Suppressor macrophage treated with lipopolysaccharide for 4 hours (primary cell): ENCODE data around the gene GGTLC3.
"Not testable (repeated sequence)": the region's sequence is repeated elsewhere in the genome, so short reads cannot be mapped to it uniquely, and the experiment has no call there.

ENCODE experiments used
- DNase-seq: peaks from one replicate; pipeline ENCODE4 v3.0.0-alpha.2; 2020

The GGTLC3 gene

DNA sequence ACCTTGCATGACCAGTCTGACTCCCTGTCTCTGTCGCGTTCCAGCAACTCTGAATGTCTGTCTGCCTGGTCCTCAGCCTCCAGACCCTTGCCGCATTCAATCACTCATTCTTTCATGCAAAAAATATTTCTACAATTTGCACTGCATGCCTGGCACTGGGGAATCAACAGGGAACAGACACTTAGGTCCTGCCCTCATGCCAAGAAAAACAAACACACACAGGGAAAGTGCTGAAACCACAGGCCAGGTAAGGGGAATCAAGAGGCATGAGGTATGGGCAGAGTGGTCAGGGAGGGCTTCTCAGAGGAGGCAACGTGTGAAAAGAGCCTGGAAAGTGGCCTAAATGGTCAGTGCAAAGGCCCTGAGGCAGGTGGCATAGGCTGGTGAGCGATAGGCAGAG is at the start of gene GGTLC3:
Gene GGTLC3 (minus strand): TSS at position 101 of the 400 bp plus-strand sequence. CDS start 264 bp downstream, outside the sequence.
- DNase-seq = not testable (repeated sequence)

DNA sequence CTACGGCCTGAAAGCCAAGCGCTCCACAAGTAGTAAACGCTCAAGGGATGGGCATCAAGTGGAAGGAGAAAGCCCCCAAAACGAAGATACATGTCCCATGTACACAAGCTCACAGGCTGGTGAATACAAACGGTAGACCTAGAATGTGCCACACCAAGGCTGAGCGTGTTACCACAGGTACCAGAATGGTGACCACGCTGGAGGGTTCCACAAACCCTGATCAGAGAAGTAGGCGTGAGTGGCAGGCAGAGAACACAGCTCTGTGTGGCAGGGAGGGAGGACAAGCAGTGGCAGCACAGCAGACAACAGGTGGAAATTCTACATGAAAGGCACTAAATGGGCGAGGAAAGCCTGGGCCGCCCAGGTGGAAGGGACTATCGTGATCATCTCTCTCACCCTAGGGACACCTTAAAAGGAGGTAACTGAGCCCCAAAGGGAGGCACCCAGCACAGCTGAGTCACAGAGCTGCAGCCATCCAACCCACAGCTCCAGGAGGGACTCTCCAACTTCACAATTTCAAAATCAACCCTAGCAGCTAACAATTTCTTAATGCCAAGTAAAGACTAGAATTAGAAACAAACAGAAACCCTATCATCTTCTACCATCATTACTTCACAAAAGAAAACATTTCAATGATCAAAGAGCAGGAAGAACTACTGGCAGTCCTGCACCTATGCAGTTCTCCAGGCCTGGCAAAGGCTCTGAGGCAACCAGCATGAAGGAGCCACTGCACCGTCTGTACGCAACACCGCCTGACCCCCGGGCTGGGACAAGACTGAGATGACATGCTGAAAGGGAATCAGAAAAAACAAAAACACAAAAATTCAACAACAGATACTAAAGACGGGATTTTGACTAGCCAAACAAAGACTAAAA is 42.4 kb upstream of the GGTLC3 start:
- not testable (repeated sequence) for DNase-seq

DNA sequence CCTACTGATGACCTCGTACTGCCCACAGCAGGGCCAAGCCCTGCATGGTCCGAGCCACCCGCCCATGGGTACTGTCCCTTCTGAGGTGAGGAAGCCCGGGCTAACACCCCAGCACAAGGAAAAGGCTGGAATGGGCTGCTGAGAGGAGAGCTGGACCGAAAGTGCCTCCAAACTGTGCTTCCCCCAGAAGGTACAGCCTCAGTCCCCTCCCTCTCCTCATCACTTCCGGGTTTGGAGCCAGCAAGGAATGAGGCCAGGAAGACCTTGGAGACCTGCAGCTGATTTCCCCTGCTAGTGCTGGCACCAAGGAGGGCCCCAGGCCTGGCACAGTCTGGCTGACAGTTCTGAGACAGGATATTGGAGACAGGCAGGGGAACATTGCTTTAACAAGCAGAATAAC is 41.0 kb upstream of the GGTLC3 start:
- not testable (repeated sequence) for DNase-seq

DNA sequence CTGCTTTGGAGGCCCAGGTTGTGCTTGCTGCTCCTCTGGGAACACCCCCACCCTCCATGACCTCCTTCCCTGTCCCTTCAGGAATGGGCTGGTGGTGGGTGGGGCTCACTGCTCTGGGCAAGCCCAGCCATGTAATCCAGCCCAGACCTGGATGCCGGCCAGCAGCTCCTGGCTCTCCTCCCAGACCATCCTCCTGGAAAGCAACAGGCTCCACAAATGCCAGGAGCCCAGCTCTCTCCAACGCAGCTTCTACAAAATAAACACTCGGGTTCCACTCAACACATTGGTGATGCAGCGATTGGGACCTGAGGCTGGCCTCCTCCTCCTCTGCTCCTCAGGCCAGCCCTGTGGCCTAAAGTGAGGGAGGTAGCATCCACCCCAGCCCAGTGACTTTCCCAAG is 40.6 kb upstream of the GGTLC3 start:
- DNase-seq = not testable (repeated sequence)

DNA sequence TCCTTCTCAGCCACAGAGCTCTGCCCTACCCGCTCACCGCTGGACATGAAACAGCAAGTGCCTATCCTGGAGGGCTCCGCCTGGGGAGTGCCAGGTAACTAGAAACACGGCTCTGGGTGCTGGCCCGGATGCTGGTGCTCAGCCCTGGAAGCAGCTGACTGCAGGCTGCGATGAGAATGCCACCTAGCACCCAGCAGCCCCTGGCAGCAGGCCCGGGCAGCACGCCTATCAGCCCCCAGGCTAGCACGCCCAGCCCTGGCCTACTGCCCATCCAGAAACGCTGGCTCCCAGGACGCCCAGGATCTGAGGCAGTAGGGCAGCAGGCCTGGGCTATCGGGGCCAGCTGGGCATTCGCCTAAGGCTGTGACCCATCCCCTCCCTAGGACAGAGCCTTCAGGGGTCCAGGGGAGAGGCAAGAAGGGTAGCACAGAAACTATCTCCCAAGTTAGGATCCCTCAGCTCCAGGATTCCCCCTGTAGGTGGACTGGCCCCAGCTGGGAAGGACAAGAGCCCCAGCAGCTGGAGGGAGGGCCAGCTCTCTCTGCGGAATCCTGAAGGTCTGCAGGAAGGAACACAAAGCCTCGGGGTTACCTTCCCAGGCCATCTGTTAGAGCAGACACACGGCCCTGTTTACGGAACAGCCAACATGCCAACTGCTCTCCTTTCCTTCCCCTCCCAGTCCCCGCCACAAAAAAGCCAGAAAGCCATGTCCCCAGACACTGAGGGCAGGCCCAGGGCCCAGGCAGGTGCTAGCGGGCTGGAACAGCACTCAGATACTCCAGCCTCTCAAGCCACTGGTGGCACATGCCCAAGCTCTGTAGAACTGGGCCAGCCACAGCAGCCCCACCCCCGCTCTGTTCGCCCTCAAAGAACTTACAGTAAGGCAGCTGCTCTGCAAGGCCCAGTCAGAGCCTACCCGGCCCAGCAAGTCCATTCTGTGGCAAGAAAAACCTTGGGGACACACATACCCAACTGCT is 36.6 kb upstream of the GGTLC3 start:
- DNase-seq = not testable (repeated sequence)

DNA sequence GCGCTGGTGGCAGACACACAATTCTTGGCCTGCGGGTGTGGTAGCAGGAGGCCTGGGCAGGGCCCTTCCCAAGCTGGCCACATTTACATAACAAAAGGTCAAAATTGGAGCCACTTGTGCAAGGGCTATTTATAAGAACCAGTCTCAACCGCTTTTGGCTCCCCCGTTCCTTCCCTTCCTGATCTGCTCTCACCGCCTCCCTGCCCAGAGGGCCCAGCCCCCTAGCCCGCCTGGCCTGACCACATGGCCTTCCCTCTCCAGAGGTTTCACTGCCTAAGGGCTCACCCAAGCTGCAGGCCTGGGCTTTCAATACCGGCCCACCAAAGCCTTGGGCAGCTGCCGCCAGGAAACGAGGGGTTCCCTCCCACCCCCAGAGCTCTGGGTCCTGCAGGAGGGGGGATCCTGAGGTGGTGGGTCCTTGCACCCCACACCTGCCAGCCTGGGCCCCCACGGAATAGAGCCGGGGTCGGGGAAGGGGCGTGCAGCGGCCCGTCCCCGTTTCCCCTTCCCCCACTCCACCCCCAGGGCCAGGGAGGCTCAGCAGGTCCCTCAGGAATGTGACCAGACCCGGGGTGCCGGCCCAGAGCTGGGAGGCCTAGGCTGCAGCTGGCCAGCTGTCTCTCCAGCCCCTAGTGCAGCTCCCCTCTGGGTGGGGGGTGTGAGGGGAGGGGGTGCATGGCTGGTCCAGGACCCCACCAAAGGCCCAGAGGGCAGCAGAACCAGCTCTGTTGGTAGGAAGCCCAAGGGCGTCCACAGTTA is 35.1 kb upstream of the GGTLC3 start:
- not testable (repeated sequence) for DNase-seq

DNA sequence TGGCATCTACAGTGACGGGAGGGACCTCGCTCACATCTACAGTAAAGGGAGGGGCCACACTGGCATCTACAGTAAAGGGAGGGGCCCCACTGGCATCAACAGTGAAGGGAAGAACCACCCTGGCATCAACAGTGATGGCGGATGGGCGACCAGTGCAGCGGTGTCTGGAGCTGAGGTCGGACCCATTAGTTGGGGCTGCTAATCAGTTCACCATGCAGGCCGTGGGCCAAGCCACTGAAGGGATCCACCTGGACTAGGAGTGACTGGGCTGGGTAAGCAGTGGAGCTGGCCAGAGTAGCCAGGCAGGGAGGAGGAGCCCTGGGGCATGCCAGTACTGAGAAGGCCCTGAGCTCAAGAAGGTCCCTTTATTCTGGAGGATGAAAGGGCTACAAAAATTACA is 33.1 kb upstream of the GGTLC3 start:
- not testable (repeated sequence) for DNase-seq

DNA sequence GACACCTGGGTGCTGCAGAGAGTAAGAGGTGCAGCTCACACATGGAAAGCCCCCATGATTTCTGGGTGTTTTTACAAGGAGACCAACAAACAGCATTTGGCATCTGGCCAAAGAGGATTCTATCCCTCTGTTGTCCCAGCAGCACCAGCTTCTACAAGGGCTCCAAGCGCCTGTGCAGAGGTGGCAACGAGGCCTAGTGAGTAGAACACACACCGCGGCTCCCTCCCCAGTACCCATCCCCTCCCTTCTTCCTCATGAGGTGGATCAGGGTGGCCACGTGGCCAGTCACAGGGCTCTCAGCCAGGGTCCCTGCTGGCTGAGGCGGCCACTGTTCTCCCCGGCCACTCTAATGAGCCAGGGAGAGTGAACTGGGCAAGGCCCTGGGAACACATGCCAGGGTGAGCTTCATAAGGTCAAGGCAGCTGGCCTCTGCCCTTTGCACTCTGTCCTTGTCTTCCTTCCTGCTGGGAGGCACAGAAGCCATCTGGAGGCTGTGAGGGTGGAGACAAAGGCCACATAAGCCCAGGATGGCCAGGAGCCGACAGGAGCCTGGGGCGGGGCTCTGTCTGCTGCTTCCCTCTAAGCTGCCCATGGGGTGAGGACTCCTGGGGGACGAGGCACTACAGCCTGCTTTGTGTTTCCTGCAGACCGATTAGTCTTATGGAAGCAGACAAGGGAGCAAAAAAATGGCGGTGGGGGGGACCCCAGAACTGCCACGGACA is 31.7 kb upstream of the GGTLC3 start:
- not testable (repeated sequence) for DNase-seq

DNA sequence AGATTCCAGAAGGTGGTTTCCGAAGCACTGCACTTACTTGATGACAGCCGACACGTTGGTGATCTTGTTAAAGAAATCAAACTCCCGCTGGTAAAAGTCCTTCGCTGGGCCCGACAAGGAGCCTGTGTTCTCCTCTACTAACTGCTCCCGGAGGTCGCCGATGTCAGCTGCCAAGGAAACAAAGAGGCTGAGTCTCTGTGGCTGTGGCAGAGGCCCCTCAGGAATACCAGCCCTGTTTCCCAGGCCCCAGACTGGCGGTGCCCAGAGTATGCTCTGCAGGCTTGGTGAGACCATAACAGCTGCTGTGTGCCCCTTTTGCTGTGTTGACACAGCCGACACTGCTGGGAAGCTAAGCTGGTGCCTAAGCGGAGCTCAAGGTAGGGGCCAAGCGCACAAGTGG is 26.7 kb upstream of the GGTLC3 start:
- not testable (repeated sequence) for DNase-seq

DNA sequence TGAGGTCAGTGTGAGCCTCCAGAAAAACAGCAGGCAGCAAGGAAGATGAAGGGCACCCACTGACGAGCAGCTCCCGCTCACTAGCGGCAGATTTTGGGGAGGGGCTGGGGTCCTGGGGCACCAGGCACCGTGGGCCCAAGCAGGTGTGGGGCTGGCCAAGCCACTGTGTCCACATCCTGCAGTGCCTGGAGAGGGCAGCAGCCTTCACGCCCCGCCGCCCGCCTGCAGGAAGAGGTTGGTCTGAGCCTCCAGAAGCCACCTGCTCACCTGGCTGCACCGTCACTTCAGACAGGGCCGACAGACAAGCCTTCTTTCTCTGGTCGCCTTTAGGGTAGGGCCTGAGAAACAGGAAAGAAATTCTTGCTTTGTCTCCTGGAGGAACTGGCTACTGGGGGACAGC is 25.4 kb upstream of the GGTLC3 start:
- not testable (repeated sequence) for DNase-seq

DNA sequence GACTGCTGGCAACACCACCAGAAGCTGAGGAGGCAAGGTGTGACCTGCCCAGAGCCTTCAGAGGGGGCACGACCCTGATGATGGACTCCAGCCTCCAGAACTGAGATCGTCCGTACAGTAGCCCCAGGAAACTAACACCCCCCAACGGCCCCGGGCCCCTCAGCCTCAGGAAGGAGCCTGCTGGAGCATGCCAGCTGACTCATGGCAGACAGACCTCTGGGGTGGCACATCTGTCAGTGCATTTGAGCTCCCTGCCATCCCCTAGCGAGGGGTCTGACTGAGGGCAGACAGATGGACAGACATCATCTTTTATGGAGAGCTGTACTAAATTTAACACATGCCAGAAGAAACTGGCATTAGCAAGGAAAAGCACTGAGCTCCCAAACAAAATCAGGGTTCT is 22.0 kb upstream of the GGTLC3 start:
- not testable (repeated sequence) for DNase-seq

DNA sequence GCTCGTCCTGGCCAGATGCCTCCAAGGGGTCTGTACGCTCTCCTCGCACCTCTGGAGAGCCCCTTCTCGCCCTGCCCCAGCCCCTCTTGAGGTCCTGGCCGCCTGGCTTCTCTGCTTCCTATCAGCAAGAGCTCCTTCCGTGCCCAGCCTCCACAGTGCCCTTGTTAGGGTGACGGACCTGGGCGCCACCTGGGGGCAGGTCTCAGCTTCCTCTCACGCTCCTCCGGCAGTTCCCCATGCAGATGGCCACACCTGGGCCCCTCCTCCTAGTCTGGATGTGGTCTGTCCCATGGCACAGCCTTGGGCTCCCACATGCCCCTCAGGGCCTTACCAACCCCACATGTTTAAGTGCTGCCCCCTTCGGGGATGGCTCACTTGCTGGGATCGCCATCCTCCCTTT is 16.4 kb upstream of the GGTLC3 start:
- DNase-seq = not testable (repeated sequence)

DNA sequence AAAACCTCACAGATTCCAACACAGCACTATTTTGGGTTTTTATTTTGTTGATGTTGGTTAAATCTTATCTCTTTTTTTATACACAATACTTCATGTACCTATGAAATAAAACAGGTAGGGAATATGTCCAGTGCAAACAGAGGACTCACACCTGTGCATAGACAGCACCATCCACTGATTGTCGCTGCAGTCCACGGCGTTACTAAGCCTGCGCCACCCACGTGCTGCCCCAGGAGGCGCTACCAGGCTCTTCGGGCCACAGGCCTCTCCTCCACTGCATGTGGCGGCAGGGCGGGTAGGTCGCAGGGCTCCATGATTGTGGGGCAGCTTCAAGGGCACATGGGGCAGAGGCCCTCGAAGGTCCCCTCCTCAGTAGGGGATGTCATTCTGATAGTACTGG is 15.7 kb upstream of the GGTLC3 start:
- DNase-seq = not testable (repeated sequence)

DNA sequence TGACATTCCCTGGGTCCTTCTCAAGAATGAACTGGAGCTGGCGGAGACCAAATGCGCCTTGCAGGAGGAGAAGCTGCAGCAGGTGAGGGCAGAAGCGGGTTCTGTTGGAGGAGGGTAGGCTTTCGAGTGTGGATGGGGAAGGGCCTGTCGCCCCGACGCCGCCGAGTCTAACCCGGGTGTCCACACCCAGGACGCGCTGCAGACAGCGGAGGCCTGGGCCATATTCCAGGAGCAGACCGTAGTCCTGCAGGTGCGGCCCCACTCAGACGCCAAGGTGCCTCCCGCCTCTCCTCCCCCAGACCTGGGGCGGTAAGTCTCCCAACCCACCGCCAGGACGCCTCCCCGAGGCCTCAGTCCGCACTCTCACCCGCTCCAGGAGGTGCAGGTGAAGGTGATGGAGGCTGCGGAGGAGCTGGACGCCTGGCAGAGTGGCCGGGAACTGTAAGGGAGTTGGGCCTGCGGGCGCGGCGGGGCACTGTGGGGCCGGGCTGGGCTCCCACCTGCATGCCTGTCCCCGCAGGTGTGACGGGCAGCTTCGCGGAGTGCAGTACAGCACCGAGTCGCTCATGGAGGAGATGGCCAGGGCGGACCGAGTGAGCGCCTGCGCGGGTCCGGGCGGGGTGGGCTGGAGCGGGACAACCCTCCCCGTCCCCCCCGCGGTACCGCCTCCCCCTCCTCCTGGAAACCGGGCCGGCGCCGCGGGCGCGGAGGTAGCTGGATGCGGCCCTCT is 11.6 kb upstream of the GGTLC3 start:
- DNase-seq = not testable (repeated sequence)

DNA sequence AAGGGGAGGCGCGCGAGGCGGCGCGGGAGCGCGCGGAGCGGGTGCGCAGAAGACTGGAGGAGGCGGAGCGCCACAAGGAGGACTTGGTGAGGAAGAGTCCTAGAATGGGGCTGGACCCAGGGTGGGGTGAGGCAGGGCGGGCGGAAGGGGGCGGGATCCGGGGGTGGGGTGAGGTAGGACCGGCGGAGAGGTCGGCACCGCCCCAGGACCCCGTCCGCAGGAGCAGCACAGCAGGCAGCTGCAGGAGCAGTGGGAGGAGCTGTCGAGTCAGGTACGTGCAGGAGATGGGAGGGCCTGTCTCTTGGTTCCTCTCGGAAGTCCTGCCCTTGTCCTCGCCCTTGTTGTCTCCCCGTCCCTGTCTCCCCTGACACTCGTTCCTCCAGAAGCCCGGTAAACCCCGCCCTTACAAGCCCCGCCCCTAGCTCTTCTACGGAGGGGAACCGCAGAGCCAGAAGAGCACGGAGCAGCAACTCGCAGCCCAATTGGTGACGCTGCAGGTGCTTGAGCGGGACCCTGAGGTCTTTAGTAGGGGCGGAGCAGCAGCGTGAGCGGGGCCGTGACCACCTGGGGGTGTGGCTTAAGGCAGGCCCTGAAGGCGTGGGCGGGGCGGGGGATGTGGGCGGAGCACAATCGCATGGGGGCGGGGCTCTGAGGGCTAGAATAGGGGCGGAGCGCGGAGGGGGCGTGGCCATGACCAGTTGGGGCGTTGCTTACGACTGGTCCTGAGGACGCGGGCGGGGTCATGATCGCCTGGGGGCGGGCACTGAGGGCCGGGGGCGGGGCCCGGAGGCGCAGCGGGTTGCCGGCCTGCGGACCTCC is 10.8 kb upstream of the GGTLC3 start:
- peak; percentile 65 for DNase-seq

DNA sequence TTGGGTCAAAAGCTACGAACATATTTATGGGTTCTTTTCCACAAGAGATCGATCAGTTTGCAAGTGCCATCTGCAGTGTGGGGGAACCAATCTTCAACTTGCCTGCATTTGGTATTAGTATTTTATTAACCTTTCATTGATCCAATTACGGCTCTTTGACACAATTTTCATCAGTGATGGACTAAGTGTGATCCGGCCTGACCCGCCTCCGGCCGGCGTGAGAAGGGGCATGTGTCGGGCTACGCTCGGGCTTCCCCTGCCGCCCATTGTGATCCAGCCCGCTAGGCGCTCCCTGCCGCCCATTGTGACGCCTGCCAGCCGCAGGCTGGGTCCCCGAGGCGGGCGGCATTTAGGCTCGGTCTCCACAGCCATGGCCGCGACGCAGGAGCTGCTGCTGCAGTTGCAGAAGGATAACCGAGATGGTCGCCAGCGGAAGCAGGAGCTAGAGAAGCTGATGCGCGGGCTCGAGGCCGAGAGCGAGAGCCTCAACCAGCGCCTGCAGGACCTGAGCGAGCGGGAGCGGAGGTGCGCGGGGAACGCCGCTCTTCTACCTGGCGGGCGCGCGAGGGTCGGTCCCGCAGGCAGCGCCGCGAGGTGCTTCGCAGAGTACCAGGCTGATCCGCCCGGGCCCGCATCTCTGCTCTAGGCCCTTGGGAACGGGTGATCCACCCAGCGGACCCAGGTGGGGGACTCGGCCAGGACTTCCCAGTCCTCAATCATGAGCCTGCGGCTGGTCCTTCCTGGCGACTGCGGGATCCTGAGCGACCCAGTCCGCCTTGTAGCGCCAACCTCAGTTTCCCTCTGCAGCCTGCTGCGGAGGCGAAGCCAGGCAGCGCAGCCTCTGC is 10.0 kb upstream of the GGTLC3 start, which contains the start of gene TMEM191B:
Gene TMEM191B (plus strand): TSS at position 51 of the 845 bp plus-strand sequence. CDS start 179 bp downstream, at position 230.
- DNase-seq = not testable (repeated sequence)

DNA sequence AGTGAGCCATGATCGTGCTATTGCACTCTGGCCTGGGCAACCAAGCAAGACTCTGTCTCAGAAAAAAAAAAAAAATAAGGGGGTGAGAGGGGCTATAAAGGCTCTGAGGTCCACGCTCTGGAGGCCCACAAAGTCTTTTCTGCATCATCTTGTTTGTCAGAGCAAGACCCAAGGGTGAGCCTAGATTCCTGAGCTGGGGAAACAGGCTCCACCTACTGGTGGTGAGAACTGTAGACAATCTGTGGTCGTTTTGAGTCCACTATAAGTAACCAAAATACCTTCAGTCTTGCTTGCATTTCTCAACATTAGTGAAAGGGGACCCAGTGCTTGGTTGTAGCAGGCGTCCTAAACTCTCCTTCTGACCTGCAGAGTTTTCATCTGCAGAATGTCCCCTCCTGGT is 5.4 kb upstream of the GGTLC3 start:
- not testable (repeated sequence) for DNase-seq

DNA sequence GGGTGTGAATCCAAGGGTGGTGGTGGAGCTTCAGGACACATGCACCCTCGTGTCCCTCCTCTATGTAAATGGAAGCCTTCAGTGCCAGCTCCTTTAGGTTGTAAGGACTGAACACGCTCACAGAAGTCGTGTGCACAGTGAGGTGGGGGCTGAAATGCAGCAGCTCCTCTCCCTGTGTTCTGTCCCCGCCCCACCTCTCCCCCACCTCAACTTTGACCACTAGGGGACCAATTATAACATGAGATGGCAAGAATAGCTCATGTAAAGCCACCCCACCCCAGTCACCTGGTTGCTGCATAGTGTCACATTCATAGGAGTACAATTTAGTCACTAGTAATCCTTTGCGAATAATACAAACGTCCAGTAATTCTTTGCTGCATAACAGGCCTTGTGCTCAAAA is 4.8 kb upstream of the GGTLC3 start:
- not testable (repeated sequence) for DNase-seq

DNA sequence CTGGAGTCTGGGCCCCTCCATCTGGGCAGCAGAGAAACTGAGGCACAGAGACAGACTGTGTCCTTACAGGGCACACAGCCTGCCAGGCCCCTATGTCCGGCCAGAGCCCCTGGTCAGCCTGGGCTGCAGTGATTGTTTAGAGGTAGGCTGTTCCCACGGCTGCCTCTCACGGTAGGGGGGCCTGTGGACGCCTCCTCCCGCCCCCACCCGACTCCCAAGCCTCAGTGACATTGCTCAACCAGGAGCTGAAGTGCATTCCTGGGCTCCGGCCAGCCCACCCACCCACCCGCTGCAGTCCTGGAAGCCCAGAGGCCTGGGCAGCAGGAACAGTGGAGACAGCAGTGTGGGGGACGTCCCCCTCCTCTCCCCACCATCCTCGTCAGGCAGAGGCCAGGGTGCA is 4.5 kb downstream of the GGTLC3 start:
- DNase-seq = not testable (repeated sequence)
